Fibroblast of villous mesenchyme (primary cell): ENCODE results near the gene SLC25A45. TPM values are rescaled to one million over a fixed set of nuclear protein-coding genes. Genes with fewer than 3 reads are reported as not detected.

Experiments
- DNase-seq: peaks from one replicate; pipeline ENCODE4 v3.0.0-alpha.2; 2010; ENCODE audit warnings: low read depth
- H3K4me3 ChIP-seq: 2 replicates; pipeline ENCODE4 v1.5.1; 2011; ENCODE audit warnings: low read depth, mild to moderate bottlenecking, low read length
- total RNA-seq: library from RNA; depleted of rRNA; stranded (reverse); fragments of >200 nt; gene quantifications from 2 replicates; pipeline ENCODE4 v1.2.3, GENCODE V29; 2012
- TF ChIP-seq, protein P1 (sequence below): IDR thresholded peaks from 2 replicates; pipeline ENCODE4 v1.5.1; 2012; ENCODE audit warnings: low read depth, mild to moderate bottlenecking, low read length; ENCODE audit not compliant: insufficient read depth

Gene SLC25A45
- total RNA-seq, 1 donor, result 1.7 TPM

GRCh38 chr11:65395961-65396530 is 13.6 kb upstream of the SLC25A45 start:
- H3K4me3 ChIP-seq, result no peak overlapping the region
- no peak for DNase-seq
- TF ChIP-seq, protein P1, sequence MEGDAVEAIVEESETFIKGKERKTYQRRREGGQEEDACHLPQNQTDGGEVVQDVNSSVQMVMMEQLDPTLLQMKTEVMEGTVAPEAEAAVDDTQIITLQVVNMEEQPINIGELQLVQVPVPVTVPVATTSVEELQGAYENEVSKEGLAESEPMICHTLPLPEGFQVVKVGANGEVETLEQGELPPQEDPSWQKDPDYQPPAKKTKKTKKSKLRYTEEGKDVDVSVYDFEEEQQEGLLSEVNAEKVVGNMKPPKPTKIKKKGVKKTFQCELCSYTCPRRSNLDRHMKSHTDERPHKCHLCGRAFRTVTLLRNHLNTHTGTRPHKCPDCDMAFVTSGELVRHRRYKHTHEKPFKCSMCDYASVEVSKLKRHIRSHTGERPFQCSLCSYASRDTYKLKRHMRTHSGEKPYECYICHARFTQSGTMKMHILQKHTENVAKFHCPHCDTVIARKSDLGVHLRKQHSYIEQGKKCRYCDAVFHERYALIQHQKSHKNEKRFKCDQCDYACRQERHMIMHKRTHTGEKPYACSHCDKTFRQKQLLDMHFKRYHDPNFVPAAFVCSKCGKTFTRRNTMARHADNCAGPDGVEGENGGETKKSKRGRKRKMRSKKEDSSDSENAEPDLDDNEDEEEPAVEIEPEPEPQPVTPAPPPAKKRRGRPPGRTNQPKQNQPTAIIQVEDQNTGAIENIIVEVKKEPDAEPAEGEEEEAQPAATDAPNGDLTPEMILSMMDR, result no peak

DNA sequence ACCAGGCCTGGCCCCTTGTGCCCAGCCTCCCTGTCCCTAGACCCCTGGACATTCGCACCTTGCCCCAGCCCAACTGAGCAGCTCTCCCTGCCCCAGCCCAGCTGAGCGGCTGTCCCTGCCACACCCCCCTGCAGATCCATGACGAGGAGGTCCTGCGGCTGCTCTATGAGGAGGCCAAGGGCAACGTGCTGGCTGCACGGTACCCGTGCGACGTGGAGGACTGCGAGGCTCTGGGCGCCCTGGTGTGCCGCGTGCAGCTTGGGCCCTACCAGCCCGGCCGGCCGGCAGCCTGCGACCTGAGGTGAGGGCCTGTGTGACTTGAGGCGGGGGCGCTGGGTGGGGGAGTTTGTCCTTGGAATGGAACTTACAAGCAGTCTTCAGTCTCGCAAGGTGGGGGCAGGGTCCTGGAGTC is 11.7 kb upstream of the SLC25A45 start:
- DNase-seq, result no peak
- TF ChIP-seq, protein P1, result no peak
- no peak overlapping the region for H3K4me3 ChIP-seq

GRCh38 chr11:65393513-65394079 is 11.2 kb upstream of the SLC25A45 start:
- TF ChIP-seq, protein P1, result no peak
- no peak for DNase-seq
- no peak overlapping the region for H3K4me3 ChIP-seq

- H3K4me3 ChIP-seq, result no peak overlapping the region
- no peak for DNase-seq
- TF ChIP-seq, protein P1, result no peak
These were observed 10.5 kb upstream of the SLC25A45 start for GRCh38 chr11:65392899-65393298.

DNA sequence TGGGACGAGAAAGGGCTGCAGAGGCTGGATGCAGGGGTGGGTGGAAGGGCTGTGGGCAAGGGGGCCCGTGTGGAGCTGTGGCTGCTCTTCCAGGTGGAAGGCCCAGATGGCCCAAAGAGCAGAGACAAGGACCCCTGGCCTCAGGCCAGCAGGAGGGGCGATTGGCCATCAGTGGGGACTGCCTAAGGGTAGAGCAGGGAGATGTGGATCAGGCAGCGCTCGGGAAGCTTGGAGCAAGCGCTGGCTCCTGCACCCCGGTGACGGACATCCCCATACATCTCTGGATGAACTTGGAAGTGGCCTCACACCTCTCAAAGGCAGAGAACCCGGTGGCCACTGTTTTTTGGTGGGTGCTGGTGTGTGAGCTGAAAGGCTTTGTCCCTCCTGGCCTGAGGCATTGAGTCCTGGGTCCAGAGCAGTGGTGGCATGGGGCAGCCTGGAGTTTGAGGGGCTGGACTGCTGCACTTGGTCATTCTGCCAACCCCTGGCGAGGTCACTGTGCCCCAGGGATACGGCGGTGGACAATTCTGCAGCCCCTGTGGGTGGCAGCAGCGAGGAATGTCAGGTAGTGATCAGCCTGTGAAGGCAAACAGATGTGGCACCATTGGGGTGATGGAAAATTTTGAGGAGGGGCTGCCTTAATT is 9.9 kb upstream of the SLC25A45 start:
- DNase-seq, result no peak
- H3K4me3 ChIP-seq, result no peak overlapping the region
- TF ChIP-seq, protein P1, result no peak

DNA sequence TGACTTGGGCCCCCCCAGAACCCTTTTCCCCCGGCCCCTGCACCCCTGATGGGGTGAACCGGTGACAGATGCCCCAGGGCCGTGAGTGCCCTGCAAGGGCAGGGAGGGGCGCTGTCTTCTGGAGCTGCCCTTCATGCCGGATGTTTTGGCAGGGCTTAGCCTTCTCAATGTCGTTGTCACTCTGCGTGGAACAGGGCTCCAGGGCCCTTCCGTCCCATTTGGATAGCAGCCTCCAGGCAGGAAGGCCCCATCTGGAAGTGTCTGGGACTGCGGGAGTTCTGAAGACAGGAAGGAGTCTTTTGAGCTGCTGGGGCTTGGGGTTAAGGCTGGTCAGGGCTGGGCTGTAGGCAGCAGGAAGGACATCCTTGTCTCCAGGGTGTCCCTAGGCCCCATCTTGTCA is 8.6 kb upstream of the SLC25A45 start:
- peak; percentile 61 for DNase-seq
- H3K4me3 ChIP-seq, result peak overlapping the region; percentile 1
- TF ChIP-seq, protein P1, result no peak
